T47D (cell line): ENCODE results near the gene ANKS3.

Experiments used
- DNase-seq, 2 experiments: peaks; one replicate each; pipeline versions ENCODE4 v3.0.0 to v3.0.0-alpha.2; 2011 to 2012; ENCODE audit warnings: low read depth in 1 of 2, low spot score in 1 of 2
- JUND ChIP-seq: IDR thresholded peaks from 2 replicates; pipeline ENCODE4 v1.6.1; 2012; ENCODE audit warnings: low read depth
- in situ Hi-C: cut with HindIII; loops from 2 replicates; pipeline ENCODE4 v1.10.0; 2016; ENCODE audit warnings: low sequenced_read_pairs, low pct_unique_long_range_greater_than_20kb

ANKS3 gene

GRCh38 chr16:4704491-4704890 is 29.6 kb downstream of the ANKS3 start:
- in situ Hi-C loops, result no loop called here
- no peak for TF ChIP-seq JUND
- no peak for DNase-seq

- DNase-seq, result no peak
- no peak for TF ChIP-seq JUND
- in situ Hi-C loops, result no loop called here
These were observed 30.2 kb downstream of the ANKS3 start for GRCh38 chr16:4703906-4704305.

GRCh38 chr16:4702466-4702808 is 31.6 kb downstream of the ANKS3 start:
- TF ChIP-seq JUND, result no peak
- DNase-seq, result no peak
- in situ Hi-C loops, result no loop called here

DNA sequence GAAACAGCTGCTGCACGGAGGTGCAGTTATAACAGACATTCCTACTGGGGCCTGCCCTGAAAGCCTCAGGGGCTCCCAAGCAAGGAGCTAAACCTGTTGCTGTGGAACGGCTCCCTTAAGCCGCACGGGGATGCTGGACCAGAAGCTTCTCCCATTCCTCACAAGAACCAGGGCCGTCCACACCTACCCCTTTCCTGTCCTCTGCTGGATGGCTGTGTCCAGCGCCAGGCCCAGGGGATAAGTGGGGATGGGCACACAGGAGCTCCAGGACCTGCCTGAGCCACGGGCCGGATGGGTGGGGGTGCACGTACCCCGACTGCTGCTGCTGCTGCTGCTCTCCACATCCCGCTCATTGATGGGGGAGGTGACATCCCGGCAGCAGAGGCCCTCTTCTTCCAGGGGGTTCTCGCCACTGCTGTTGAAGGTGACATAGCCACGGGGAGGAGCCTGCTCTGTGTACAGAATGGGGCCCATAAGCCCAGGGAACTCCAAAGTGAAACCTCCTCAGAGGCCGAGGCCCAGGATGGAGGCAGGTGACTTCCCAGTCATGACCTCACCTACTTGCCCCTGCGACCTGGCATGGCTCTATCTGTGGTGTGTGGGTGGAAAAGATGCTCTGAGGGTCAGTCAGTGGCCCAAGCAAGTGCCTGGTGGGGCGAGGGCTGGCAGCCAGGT is 32.1 kb downstream of the ANKS3 start:
- in situ Hi-C loops, result no loop called here
- no peak for DNase-seq
- TF ChIP-seq JUND, result no peak

- in situ Hi-C loops, result no loop called here
- no peak for TF ChIP-seq JUND
- no peak for DNase-seq
These were observed 32.9 kb downstream of the ANKS3 start for GRCh38 chr16:4700997-4701743.

GRCh38 chr16:4700380-4700996 is 33.6 kb downstream of the ANKS3 start:
- in situ Hi-C loops, result no loop called here
- DNase-seq, result no peak
- TF ChIP-seq JUND, result no peak

DNA sequence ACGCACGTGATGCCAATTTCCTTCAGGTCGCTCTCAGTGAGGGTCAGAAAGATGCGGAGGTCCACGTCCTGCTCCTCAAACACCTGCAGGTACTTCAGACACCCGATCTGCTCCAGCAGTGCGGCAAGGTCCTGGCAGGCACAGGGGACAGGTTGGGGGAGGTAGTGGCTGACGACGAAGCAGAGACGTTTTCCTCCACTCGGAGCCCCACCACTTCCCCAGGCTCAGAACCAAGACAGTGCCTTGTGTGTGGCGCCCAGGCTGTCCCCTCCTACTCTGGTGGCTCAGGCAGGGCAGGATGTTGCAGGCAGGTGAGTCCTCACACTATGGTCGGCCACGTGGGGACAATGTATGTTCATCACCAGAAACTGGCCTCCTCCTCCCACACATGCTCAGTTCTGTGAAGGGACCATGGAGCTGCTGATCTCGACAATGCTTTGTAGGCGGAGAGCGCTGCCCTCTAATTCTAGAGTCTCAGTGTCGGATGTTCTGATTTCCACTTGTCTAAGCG is 35.0 kb downstream of the ANKS3 start:
- no peak for DNase-seq
- in situ Hi-C loops, result no loop called here
- no peak for TF ChIP-seq JUND

- in situ Hi-C loops, result no loop called here
- TF ChIP-seq JUND, result no peak
- no peak for DNase-seq
These were observed 35.6 kb downstream of the ANKS3 start for GRCh38 chr16:4698321-4699045.

- no peak for TF ChIP-seq JUND
- in situ Hi-C loops, result no loop called here
- no peak for DNase-seq
These were observed 36.2 kb downstream of the ANKS3 start for GRCh38 chr16:4697848-4698291.

DNA sequence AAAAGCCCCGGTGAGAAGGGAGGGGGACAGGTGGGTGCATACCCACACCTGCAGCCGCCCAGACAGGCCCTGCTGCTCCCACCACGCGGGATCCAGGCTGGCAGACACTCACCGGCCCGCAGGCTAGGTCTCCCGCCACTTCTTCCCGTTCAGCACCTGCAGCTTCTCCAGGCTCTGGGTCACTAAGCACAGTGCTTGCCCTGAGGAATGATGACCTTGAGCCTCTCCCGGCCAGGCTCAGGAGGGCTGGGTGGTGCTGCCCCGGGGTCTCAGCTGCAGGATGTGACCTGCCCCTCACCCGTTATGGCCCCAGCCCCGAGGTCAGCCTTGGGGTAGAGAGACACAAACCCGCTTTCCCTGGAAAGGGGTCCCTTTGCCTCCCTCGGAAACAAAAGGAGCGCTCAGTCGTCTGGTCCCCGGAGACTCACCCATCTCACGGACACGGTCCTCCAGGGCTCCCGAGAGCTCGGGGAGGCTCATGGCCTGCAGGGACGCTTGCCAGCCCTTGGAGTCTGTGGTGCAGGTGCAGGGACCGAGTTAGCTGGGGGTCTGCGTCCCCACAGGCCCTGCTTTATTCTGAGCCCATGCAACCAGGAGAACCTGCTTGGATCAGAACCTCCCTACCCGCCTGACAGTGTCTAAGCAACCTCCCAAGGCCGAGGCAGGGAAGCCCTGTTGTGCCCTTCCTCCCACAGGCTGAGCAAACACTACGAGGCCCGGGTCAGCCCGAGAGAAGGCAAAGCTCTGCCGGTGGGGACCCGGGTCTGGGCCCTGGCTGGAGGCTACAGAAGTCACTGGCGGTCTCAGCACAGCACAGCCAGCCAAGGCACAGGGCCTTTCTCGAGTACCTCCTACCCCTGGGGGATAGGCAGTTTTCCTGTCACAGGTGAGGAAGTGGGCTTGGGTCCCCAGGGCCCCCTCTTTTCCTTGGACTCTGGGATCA is 36.9 kb downstream of the ANKS3 start:
- in situ Hi-C loops, result no loop called here
- DNase-seq, result no peak
- no peak for TF ChIP-seq JUND

GRCh38 chr16:4696172-4696904 is 37.7 kb downstream of the ANKS3 start:
- no peak for DNase-seq
- no peak for TF ChIP-seq JUND
- in situ Hi-C loops, result no loop called here
